DND-41 (cell line): ENCODE measurements around the gene EFTUD2.

Experiments
- EZH2 ChIP-seq: IDR thresholded peaks from 3 replicates; pipeline ENCODE4 v1.6.1; 2012; ENCODE audit warnings: borderline replicate concordance, low read depth, mild to moderate bottlenecking, moderate library complexity, low read length, inconsistent platforms; ENCODE audit not compliant: severe bottlenecking
- TF ChIP-seq, protein P1 (sequence below): IDR thresholded peaks from 2 replicates; pipeline ENCODE4 v1.5.1; 2012; ENCODE audit warnings: borderline replicate concordance, low read length, moderate library complexity, mild to moderate bottlenecking; ENCODE audit not compliant: poor library complexity, severe bottlenecking; ENCODE audit errors: extremely low read depth

DNA sequence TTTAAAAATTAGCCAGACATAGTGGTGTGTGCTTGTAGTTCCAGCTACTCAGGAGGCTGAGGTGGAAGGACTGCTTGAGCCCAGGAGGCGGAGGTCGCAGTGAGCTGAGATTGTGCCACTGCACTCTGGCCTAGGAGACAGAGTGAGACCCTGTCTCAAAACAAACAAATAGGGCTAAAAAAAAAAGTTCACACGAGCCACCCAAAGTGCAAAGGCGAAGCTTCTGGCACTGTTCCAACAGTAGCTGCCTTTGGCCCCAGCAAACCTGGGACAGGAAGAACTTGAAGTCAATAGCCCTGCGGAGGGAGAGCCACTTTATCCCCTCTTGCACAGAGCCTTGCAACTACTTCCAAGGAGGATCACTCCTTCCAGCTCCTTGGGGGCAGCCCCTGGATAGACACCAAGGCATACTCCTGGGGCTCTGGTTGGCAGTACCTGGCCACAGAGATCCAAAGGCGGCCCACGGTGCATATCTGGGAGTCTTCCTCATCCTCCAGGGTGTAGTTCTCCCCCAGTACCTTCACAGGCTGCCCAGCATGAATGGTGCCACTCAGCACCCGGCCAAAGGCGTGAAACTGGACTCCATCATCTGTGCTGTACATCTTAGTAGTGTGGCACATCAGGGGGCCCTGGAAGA, 36.8 kb downstream of the EFTUD2 start:
- TF ChIP-seq, protein P1, sequence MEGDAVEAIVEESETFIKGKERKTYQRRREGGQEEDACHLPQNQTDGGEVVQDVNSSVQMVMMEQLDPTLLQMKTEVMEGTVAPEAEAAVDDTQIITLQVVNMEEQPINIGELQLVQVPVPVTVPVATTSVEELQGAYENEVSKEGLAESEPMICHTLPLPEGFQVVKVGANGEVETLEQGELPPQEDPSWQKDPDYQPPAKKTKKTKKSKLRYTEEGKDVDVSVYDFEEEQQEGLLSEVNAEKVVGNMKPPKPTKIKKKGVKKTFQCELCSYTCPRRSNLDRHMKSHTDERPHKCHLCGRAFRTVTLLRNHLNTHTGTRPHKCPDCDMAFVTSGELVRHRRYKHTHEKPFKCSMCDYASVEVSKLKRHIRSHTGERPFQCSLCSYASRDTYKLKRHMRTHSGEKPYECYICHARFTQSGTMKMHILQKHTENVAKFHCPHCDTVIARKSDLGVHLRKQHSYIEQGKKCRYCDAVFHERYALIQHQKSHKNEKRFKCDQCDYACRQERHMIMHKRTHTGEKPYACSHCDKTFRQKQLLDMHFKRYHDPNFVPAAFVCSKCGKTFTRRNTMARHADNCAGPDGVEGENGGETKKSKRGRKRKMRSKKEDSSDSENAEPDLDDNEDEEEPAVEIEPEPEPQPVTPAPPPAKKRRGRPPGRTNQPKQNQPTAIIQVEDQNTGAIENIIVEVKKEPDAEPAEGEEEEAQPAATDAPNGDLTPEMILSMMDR, result no peak
- no peak for TF ChIP-seq EZH2
